ENCODE data around the gene HOPX.
"Not testable (repeated sequence)": the region's sequence is repeated elsewhere in the genome, so short reads cannot be mapped to it uniquely, and the experiment has no call there.

HOPX gene

DNA sequence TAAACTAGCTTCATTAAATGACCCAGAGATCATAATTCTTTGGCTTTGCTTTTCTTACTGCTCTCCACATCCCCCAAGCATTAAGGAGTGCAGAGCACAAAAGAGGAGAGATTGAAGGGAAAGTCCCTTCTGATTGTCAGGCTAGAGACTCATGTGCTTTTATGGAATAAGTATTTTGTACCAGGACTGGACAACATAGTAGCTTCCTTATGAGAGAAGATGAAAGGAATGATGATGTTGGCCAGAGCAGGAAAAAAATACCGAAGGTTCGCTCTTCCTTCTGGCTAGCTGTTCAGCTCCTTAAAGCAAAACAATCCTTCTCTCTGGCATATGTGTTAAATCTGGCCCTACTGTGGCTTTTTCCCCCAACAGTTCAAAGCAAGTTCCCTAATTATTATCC, 53.1 kb downstream of the HOPX start:
- DNase-seq (ENCODE audit: low spot score in 2 of 2) = no peak
- no peaks in the 10 kb centered on the region for H3K4me1 Mint-ChIP-seq
- no peaks in the 10 kb centered on the region for H3K27me3 Mint-ChIP-seq
- H3K27ac Mint-ChIP-seq (ENCODE audit: low read depth) = no peak overlapping the region
- H3K9me3 Mint-ChIP-seq = peaks cover 6% of the 10 kb centered on the region
- no peak overlapping the region for H3K4me3 Mint-ChIP-seq
- no peak for ATAC-seq (replicated peaks; ENCODE audit: extremely low read depth, poor library complexity, severe bottlenecking)
- no peaks in the 10 kb centered on the region for H3K36me3 Mint-ChIP-seq (ENCODE audit: insufficient read depth)

GRCh38 chr4:56627375-56627774, 53.7 kb downstream of the HOPX start:
- Mint-ChIP-seq H3K36me3 (ENCODE audit: insufficient read depth) (no peaks in the 10 kb centered on the region), H3K4me1 (no peaks in the 10 kb centered on the region), H3K9me3 (peaks cover 6% of the 10 kb centered on the region), H3K4me3 (no peak overlapping the region), H3K27ac (ENCODE audit: low read depth) (no peak overlapping the region), H3K27me3 (no peaks in the 10 kb centered on the region)
- ATAC-seq (replicated peaks; ENCODE audit: extremely low read depth, poor library complexity, severe bottlenecking) = no peak
- no peak for DNase-seq (ENCODE audit: low spot score in 2 of 2)

DNA sequence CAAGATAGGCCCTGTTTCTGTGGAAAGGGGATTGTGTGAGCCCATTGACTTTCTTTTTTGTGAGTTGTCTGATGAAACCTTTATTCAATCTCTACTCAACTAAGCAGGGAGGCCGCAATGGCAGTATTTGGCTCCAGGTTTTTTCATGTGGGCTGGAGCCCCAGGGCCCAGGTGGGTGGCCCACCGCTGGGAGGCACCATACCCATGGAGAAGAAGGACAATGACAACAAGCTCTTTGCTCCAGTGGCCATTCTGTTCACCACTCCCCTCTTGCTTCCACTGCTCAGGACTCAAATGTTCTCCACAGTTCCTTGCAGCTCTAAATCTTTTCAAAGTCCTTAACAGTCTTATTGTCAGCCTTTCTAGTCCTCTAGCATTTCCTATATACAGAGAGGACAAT, 54.1 kb downstream of the HOPX start:
- H3K4me1 Mint-ChIP-seq = no peaks in the 10 kb centered on the region
- no peaks in the 10 kb centered on the region for H3K36me3 Mint-ChIP-seq (ENCODE audit: insufficient read depth)
- no peak for ATAC-seq (replicated peaks; ENCODE audit: extremely low read depth, poor library complexity, severe bottlenecking)
- H3K27me3 Mint-ChIP-seq = no peaks in the 10 kb centered on the region
- H3K27ac Mint-ChIP-seq (ENCODE audit: low read depth) = no peak overlapping the region
- no peak overlapping the region for H3K4me3 Mint-ChIP-seq
- peaks cover 6% of the 10 kb centered on the region for H3K9me3 Mint-ChIP-seq
- no peak for DNase-seq (ENCODE audit: low spot score in 2 of 2)

- Mint-ChIP-seq H3K36me3 (ENCODE audit: insufficient read depth) (no peaks in the 10 kb centered on the region), H3K4me3 (no peak overlapping the region), H3K4me1 (no peaks in the 10 kb centered on the region), H3K27me3 (no peaks in the 10 kb centered on the region), H3K27ac (ENCODE audit: low read depth) (no peak overlapping the region), H3K9me3 (peaks cover 6% of the 10 kb centered on the region)
- ATAC-seq (replicated peaks; ENCODE audit: extremely low read depth, poor library complexity, severe bottlenecking) = no peak
- no peak for DNase-seq (ENCODE audit: low spot score in 2 of 2)
These were observed 54.7 kb downstream of the HOPX start for GRCh38 chr4:56626420-56626819.

- Mint-ChIP-seq H3K27me3 (peaks cover 11% of the 10 kb centered on the region), H3K9me3 (peaks cover 6% of the 10 kb centered on the region), H3K27ac (ENCODE audit: low read depth) (no peak overlapping the region), H3K4me3 (no peak overlapping the region), H3K36me3 (ENCODE audit: insufficient read depth) (no peaks in the 10 kb centered on the region), H3K4me1 (no peaks in the 10 kb centered on the region)
- DNase-seq (ENCODE audit: low spot score in 2 of 2) = no peak
- ATAC-seq (replicated peaks; ENCODE audit: extremely low read depth, poor library complexity, severe bottlenecking) = no peak
These were observed 58.9 kb downstream of the HOPX start for GRCh38 chr4:56622176-56622575.

- no peak for ATAC-seq (replicated peaks; ENCODE audit: extremely low read depth, poor library complexity, severe bottlenecking)
- no peak overlapping the region for H3K4me3 Mint-ChIP-seq
- H3K36me3 Mint-ChIP-seq (ENCODE audit: insufficient read depth) = no peaks in the 10 kb centered on the region
- no peaks in the 10 kb centered on the region for H3K9me3 Mint-ChIP-seq
- no peak overlapping the region for H3K27ac Mint-ChIP-seq (ENCODE audit: low read depth)
- peaks cover 11% of the 10 kb centered on the region for H3K27me3 Mint-ChIP-seq
- no peaks in the 10 kb centered on the region for H3K4me1 Mint-ChIP-seq
- no peak for DNase-seq (ENCODE audit: low spot score in 2 of 2)
These were observed 61.3 kb downstream of the HOPX start for GRCh38 chr4:56619816-56620215.

GRCh38 chr4:56619160-56619559, 61.9 kb downstream of the HOPX start:
- Mint-ChIP-seq H3K9me3 (no peaks in the 10 kb centered on the region), H3K27me3 (peaks cover 15% of the 10 kb centered on the region), H3K36me3 (ENCODE audit: insufficient read depth) (no peaks in the 10 kb centered on the region), H3K27ac (ENCODE audit: low read depth) (no peak overlapping the region), H3K4me3 (no peak overlapping the region), H3K4me1 (no peaks in the 10 kb centered on the region)
- DNase-seq (ENCODE audit: low spot score in 2 of 2) (no peak), ATAC-seq (replicated peaks; ENCODE audit: extremely low read depth, poor library complexity, severe bottlenecking) (no peak)

DNA sequence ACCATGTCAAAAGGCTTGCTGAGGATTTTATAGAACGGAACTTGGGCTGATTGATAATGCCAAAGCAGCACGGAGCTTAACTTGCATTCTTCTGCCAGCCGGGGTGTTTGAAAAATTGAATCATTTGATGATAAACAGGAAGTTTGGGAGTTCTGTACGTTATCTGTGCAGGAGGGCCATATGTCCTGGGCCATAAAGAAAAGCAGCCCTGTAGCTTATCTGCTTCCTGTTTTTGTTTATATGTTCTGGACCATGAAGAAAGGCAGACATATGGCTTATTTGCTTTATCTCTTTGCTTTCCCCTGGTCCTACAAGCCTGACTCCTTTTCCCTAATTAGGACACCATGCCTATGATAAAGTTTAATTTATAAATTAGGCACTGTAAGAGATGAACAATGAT, 62.4 kb downstream of the HOPX start:
- Mint-ChIP-seq H3K27ac (ENCODE audit: low read depth) (no peak overlapping the region), H3K27me3 (peaks cover 19% of the 10 kb centered on the region), H3K36me3 (ENCODE audit: insufficient read depth) (no peaks in the 10 kb centered on the region), H3K4me3 (no peak overlapping the region), H3K9me3 (no peaks in the 10 kb centered on the region), H3K4me1 (no peaks in the 10 kb centered on the region)
- DNase-seq (ENCODE audit: low spot score in 2 of 2) (no peak), ATAC-seq (replicated peaks; ENCODE audit: extremely low read depth, poor library complexity, severe bottlenecking) (no peak)

- no peak overlapping the region for H3K27ac Mint-ChIP-seq (ENCODE audit: low read depth)
- no peaks in the 10 kb centered on the region for H3K4me1 Mint-ChIP-seq
- H3K9me3 Mint-ChIP-seq = no peaks in the 10 kb centered on the region
- peaks cover 60% of the 10 kb centered on the region for H3K27me3 Mint-ChIP-seq
- DNase-seq (ENCODE audit: low spot score in 2 of 2) (no peak), ATAC-seq (replicated peaks; ENCODE audit: extremely low read depth, poor library complexity, severe bottlenecking) (no peak)
- H3K36me3 Mint-ChIP-seq (ENCODE audit: insufficient read depth) = no peaks in the 10 kb centered on the region
- no peak overlapping the region for H3K4me3 Mint-ChIP-seq
These were observed 67.8 kb downstream of the HOPX start for GRCh38 chr4:56613101-56613862.

DNA sequence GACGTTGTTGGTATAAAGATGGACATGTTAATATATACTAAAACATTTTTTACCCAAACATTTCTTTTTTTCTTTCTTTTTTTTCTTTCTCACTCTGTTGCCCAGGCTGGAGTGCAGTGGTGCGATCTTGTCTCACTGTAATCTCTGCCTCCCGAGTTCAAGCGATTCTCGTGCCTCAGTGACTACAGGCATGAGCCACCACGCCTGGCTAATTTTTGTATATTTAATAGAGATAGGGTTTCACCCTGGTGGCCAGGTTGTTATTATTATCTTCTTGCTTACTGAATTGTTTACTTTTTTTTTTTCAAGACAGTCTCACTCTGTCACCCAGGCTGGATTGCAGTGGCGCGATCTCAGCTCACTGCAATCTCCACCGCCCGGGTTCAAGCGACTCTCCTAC, 68.8 kb downstream of the HOPX start:
- no peak for ATAC-seq (replicated peaks; ENCODE audit: extremely low read depth, poor library complexity, severe bottlenecking)
- no peaks in the 10 kb centered on the region for H3K4me1 Mint-ChIP-seq
- no peaks in the 10 kb centered on the region for H3K36me3 Mint-ChIP-seq (ENCODE audit: insufficient read depth)
- H3K4me3 Mint-ChIP-seq = no peak overlapping the region
- DNase-seq (ENCODE audit: low spot score in 2 of 2) = no peak
- H3K27me3 Mint-ChIP-seq = peaks cover 51% of the 10 kb centered on the region
- no peak overlapping the region for H3K27ac Mint-ChIP-seq (ENCODE audit: low read depth)
- H3K9me3 Mint-ChIP-seq = no peaks in the 10 kb centered on the region

DNA sequence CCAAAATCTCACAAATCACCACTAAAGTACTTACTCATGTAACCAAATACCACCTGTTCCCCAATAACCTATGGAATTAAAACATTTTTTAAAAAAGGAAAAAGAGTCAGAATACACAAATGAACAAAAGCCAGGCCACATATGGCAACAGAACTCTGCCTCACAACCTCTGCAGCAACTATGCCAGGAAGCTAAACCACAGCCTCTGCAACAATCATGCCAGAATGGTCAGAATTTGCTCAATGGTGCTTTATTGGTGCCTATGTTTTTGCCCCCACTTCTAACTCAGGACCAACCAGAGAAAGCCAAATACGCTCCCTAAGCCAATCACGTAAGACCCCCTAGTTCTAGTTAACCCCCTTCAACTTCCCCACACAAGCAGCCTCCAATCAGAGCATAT, 69.6 kb downstream of the HOPX start:
- H3K4me1 Mint-ChIP-seq = no peaks in the 10 kb centered on the region
- ATAC-seq (replicated peaks; ENCODE audit: extremely low read depth, poor library complexity, severe bottlenecking) (no peak), DNase-seq (ENCODE audit: low spot score in 2 of 2) (no peak)
- no peak overlapping the region for H3K27ac Mint-ChIP-seq (ENCODE audit: low read depth)
- H3K27me3 Mint-ChIP-seq = peaks cover 59% of the 10 kb centered on the region
- H3K36me3 Mint-ChIP-seq (ENCODE audit: insufficient read depth) = no peaks in the 10 kb centered on the region
- no peaks in the 10 kb centered on the region for H3K9me3 Mint-ChIP-seq
- no peak overlapping the region for H3K4me3 Mint-ChIP-seq

DNA sequence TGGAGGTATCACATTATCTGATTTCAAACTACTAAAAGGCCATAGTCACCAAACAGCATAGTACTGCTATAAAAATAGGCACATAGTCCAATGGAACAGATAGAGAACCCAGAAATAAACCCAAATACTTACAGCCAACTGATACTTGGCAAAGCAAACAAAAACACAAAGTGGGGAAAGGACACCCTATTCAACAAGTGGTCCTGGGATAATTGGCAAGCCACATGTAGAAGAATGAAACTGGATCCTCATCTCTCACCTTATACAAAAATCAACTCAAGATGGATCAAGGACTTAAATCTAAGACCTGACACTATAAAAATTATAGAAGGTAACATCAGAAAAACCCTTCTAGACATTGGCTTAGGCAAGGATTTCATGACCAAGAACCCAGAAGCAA, 70.9 kb downstream of the HOPX start:
- H3K4me3 Mint-ChIP-seq; H3K4me1 Mint-ChIP-seq; DNase-seq (ENCODE audit: low spot score in 2 of 2); H3K36me3 Mint-ChIP-seq (ENCODE audit: insufficient read depth); H3K9me3 Mint-ChIP-seq; ATAC-seq (replicated peaks; ENCODE audit: extremely low read depth, poor library complexity, severe bottlenecking); H3K27ac Mint-ChIP-seq (ENCODE audit: low read depth): not testable (repeated sequence)
- peaks cover 67% of the 10 kb centered on the region for H3K27me3 Mint-ChIP-seq

DNA sequence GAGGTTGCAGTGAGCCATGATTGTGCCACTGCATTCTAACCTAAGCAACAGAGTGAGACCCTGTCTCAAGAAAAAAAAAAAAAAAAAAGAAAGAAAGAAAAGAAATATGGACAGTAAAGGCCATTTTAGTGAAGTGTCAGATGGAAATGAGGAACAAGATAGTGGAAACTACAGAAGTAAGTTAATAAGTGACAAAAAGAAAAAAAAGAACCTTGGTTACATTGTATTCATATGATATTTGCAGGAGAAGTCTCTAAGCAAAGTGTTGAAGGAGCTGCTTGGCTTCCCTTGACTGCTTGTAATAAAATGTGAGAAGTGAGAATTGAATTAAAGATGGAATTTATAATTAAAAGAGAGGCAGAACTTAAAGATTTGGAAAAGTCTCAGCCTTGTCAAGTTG, 73.2 kb downstream of the HOPX start:
- H3K27me3 Mint-ChIP-seq = peaks cover 51% of the 10 kb centered on the region
- ATAC-seq (replicated peaks; ENCODE audit: extremely low read depth, poor library complexity, severe bottlenecking) (no peak), DNase-seq (ENCODE audit: low spot score in 2 of 2) (no peak)
- no peak overlapping the region for H3K4me3 Mint-ChIP-seq
- H3K9me3 Mint-ChIP-seq = no peaks in the 10 kb centered on the region
- H3K4me1 Mint-ChIP-seq = no peaks in the 10 kb centered on the region
- H3K27ac Mint-ChIP-seq (ENCODE audit: low read depth) = no peak overlapping the region
- peaks cover 2% of the 10 kb centered on the region for H3K36me3 Mint-ChIP-seq (ENCODE audit: insufficient read depth)

All from central memory CD8-positive, alpha-beta T cell (primary cell).